ENCODE data around the gene PLG.
"Not testable (repeated sequence)": the region's sequence is repeated elsewhere in the genome, so short reads cannot be mapped to it uniquely, and the experiment has no call there.

PLG gene

DNA sequence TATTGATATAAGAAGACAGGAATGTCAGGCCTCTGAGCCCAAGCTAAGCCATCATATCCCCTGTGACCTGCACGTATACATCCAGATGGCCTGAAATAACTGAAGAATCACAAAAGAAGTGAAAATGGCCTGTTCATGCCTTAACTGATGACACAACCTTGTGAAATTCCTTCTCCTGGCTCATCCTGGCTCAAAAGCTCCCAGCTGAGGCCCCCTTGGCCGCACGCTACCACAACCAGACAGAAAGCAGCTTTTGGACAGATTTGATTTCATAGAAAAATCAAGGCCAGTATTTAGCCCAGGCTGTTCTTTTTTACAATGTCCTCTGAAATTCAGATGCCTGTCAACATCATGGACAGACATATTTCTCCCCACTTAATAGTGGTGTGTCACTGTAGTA is 78.6 kb downstream of the PLG start:
- not testable (repeated sequence) for DNase-seq

DNA sequence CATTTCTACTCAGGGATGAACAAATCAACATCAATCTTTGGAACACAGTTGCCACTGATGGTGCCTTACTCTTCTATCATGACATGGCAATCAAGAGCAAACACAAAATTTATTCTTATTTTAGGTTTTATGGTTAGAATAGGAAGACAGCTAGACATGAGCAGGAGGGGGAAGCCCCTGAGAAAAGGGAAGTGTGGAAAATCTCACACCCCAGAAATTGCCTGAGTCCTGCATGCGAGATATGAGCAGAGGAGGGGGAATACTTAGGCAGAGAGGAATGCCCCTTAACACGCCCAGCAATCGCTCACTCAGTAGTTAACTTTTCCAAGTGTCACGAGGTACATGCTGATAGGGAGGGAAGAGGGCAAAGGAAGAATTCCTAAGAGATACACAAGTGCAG is 79.3 kb downstream of the PLG start:
- DNase-seq = no peak

DNA sequence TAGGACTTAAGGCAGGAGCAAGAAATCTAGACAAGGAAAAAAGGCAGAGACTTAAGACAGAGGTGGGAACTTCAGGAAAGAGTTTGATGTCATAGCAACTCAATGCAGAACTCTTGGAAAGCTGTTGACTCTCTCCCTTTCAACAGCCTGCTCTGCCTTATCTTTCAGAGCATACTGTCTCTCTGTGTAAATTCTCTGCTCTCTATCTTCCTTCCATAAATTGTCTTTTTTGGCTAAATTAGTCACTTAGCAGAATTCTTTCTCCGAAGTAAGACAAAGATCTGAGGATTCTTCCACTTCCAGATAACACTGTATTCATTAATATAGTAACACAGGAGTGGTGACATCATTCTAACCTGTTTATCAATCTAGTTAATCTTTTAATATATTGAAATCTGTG is 80.2 kb downstream of the PLG start:
- no peak for DNase-seq

DNA sequence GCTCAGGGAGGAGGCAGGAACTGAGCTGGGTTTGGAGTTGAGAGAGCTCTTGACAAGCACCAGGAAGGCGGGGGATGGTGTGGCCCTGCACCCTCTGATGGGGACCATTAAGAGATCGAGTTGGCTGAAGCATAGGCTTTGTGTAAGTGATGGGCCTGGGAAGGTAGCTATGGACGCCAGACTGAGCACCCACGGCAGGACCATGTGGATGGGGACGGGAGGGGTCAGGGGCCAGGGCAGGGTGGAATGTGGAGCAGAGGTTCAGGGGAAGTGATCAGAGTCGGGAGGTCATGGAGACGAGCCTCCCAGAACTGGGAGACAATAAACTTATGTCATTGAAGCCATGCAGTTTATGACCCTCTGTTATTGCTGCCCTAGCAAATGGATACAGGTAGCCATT is 81.7 kb downstream of the PLG start:
- DNase-seq = no peak

DNA sequence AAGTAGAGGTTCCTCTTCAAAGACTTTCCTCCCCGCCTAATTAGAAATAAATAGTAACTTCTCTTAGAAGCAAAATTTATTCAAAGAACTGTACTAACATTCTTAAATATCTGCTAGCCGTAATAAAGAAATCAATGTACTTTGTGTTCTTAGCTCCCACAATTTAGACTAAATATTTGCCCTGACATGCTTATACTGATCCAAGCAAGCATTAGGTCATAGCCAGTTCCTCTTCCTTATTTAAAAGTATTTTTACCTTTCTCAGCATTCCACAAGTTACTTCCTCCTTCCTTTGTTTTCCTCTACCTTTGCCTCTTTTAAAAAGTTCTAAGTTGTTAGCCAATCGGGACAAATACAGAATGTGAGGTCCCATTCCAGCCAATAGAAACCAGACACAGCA is 86.1 kb downstream of the PLG start:
- not testable (repeated sequence) for DNase-seq

GRCh38 chr6:160788806-160789205 is 86.8 kb downstream of the PLG start:
- no peak for DNase-seq

DNA sequence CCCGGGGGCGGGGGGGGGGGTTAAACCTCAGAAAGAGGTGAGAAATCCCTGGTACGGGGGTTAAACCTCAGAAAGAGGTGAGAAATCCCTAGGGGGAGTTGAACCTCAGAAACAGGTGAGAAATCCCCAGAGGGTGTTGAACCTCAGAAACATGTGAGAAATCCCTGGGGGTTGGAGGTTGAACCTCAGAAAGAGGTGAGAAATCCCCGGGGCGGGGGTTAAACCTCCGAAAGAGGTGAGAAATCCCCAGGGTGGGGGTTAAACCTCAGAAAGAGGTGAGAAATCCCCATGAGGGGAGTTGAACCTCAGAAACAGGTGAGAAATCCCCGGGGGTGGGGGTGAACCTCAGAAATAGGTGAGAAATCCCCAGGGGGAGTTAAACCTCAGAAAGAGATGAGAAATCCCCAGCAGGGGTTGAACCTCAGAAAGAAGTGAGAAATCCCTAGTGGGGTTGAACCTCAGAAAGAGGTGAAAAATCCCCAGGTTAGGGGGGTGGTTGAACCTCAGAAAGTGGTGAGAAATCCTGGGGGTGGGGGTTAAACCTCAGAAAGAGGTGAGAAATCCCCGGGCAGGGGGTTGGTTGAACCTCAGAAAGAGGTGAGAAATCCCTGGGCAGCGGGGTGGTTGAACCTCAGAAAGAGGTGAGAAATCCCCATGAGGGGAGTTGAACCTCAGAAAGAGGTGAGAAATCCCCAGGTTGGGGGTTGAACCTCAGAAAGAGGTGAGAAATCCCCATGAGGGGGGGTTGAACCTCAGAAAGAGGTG is 87.4 kb downstream of the PLG start:
- DNase-seq = no peak

GRCh38 chr6:160790028-160790792 is 88.2 kb downstream of the PLG start:
- no peak for DNase-seq

- no peak for DNase-seq
These were observed 89.4 kb downstream of the PLG start for GRCh38 chr6:160791459-160791858.

DNA sequence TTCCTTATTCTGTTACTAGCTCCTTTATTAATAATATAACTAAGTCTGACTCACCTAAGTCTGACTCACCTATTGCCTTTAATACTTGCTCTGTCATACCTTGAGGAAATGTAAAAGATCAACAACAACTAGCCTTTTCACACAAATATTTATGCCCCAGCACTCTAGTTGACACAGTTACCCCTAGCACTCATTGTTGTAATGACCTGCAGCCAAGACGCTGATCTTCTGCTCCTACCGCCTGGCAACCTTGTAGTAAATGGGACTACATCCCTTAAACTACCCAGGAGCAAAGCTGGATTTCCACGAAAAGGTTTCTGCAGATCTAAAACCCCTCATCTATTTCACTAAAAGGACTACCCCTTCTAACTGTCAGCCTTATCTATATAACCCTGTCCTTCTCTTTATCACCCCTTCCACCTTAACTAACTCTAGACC is 90.0 kb downstream of the PLG start:
- no peak for DNase-seq

DNA sequence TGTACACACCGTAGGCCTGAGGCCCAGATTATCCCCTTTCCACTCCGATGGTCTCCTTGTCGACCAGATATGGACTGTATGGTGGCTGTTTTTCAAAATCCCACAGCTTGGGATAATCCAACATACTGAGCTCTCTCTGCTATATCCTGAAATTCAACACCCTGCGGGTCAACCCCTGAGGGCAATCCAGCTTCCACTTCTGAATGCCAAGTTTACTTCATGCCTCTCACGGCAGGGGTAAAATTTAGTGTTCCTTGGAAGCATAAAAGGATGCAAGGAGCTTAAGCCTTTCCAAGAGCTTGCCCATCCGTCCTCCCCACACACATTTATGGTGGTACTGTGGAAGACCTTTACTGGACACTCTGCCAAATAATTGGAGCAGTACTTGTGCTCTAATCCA is 90.7 kb downstream of the PLG start:
- no peak for DNase-seq

GRCh38 chr6:160793652-160794051 is 91.6 kb downstream of the PLG start:
- DNase-seq = no peak

GRCh38 chr6:160795721-160796120 is 93.7 kb downstream of the PLG start:
- DNase-seq = no peak

- no peak for DNase-seq
These were observed 96.6 kb downstream of the PLG start for GRCh38 chr6:160798625-160799024.

GRCh38 chr6:160799801-160800506 is 97.9 kb downstream of the PLG start:
- no peak for DNase-seq

- DNase-seq = no peak
These were observed 99.4 kb downstream of the PLG start for GRCh38 chr6:160801418-160801817.

- DNase-seq = not testable (repeated sequence)
These were observed 100.0 kb downstream of the PLG start for GRCh38 chr6:160802049-160802448.
